Activated CD8-positive, alpha-beta T cell treated with anti-CD3 and anti-CD28 coated beads, Interleukin-2, amount 10 ng/mL, durations not matched to agents 7 days and 5 days (primary cell): ENCODE data around the gene NECAB2. TPM values are rescaled to one million over a fixed set of nuclear protein-coding genes. Genes with fewer than 3 reads are reported as not detected.

Source experiments
- ATAC-seq: fragments of 150-1000 bp; cut with Tn5 transposase; one replicate; pipeline ENCODE4 v1.10.0; 2021; ENCODE audit warnings: moderate library complexity
- CTCF ChIA-PET: fragments of 350-600 bp; sonication (Branson Sonifier 250); formaldehyde crosslinking; loops from one replicate; lab custom pipeline; 2021; ENCODE audit warnings: antibody characterized with exemption; lab: Charles Lee
- POLR2A ChIA-PET: fragments of 350-600 bp; sonication (Branson Sonifier 250); formaldehyde crosslinking; loops from one replicate; lab custom pipeline; 2021; ENCODE audit warnings: antibody characterized with exemption; lab: Charles Lee
- DNase-seq: peaks from one replicate; pipeline ENCODE4 v3.0.0-alpha.2; 2020
- H3K27ac Mint-ChIP-seq: one replicate; pipeline ENCODE4 v1.8.0; 2021; ENCODE audit warnings: mild to moderate bottlenecking, mixed read lengths
- H3K27me3 Mint-ChIP-seq: one replicate; pipeline ENCODE4 v1.8.0; 2021; ENCODE audit warnings: low read depth, mixed read lengths
- H3K36me3 Mint-ChIP-seq: one replicate; pipeline ENCODE4 v1.8.0; 2021; ENCODE audit warnings: low read depth, mixed read lengths
- H3K4me1 Mint-ChIP-seq: one replicate; pipeline ENCODE4 v1.8.0; 2021; ENCODE audit warnings: low read depth, mixed read lengths
- H3K4me3 Mint-ChIP-seq: one replicate; pipeline ENCODE4 v1.8.0; 2021; ENCODE audit warnings: mild to moderate bottlenecking, mixed read lengths
- H3K9me3 Mint-ChIP-seq: one replicate; pipeline ENCODE4 v1.8.0; 2022; ENCODE audit warnings: mixed read lengths; ENCODE audit not compliant: insufficient read depth
- total RNA-seq, 2 experiments: library from RNA; stranded (reverse); gene quantifications; one replicate each; pipeline ENCODE4 v1.2.3, GENCODE V29; 2021

NECAB2 gene
- total RNA-seq, 2 experiments from 2014 or later, result not detected

DNA sequence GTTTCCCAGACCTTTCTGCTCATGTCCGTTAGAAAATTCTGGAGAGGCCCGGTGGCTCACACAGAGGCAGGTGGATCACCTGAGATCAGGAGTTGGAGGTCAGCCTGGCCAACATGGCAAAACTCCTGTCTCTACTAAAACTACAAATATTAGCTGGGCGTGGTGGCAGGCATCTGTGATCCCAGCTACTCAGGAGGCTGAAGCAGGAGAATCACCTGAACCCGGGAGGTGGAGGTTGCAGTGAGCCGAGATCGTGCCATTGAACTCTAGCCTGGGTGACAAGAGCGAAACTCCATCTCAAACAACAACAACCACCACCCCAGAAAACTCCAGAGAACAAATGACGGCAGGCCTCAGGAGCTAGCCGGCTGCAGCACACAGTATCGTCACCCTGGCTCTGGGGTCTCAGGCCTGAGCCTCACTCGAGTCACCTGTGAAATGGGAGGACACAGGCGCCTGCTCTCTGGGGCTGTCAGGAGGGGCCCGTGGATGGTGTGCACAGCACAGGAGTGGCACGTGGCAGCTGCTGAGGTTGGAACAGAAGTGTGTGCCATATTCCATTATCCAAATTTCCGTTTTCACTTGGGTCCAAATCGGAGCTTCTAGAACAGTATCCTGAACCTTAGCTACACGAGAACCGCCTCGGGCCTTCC is 77.9 kb downstream of the NECAB2 start:
- Mint-ChIP-seq H3K36me3 (no peaks in the 10 kb centered on the region), H3K27me3 (peaks cover 14% of the 10 kb centered on the region), H3K9me3 (no peaks in the 10 kb centered on the region), H3K4me3 (no peak overlapping the region), H3K4me1 (no peaks in the 10 kb centered on the region), H3K27ac (no peak overlapping the region)
- no peak for ATAC-seq
- CTCF ChIA-PET, result no interaction called here
- DNase-seq, result no peak
- POLR2A ChIA-PET, result no interaction called here

DNA sequence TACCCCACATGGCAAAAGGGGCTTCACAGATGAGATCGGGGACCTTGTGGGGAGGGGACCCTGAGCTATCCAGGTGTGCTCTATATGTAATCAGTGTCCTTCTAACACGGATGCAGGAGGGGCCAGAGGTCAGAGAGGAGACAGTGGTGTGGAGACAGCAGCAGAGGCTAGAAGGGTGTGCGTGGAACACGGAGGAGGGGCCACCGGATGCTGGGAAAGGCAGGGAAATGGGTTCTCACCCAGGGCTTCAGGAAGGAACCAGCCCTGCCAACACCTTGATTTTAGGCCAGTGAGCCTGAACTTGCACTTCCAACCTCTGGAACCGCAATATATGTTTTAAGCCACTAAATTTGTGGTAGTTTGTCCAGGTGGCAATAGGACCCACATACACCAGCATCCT is 79.2 kb downstream of the NECAB2 start:
- Mint-ChIP-seq H3K27ac (no peak overlapping the region), H3K9me3 (no peaks in the 10 kb centered on the region), H3K4me1 (no peaks in the 10 kb centered on the region), H3K36me3 (peaks cover under 1% of the 10 kb centered on the region), H3K27me3 (peaks cover 14% of the 10 kb centered on the region), H3K4me3 (no peak overlapping the region)
- DNase-seq, result no peak
- ChIA-PET CTCF (no interaction called here), POLR2A (no interaction called here)
- ATAC-seq, result no peak

- DNase-seq (no peak), ATAC-seq (no peak)
- ChIA-PET POLR2A (no interaction called here), CTCF (no interaction called here)
- no peak overlapping the region for H3K27ac Mint-ChIP-seq
- no peak overlapping the region for H3K4me3 Mint-ChIP-seq
- H3K36me3 Mint-ChIP-seq, result peaks cover 4% of the 10 kb centered on the region
- H3K27me3 Mint-ChIP-seq, result peaks cover 11% of the 10 kb centered on the region
- H3K9me3 Mint-ChIP-seq, result no peaks in the 10 kb centered on the region
- no peaks in the 10 kb centered on the region for H3K4me1 Mint-ChIP-seq
Observed at GRCh38 chr16:84047626-84048025, 79.6 kb downstream of the NECAB2 start.

GRCh38 chr16:84048270-84048669 is 80.2 kb downstream of the NECAB2 start:
- CTCF ChIA-PET, result no interaction called here
- Mint-ChIP-seq H3K27me3 (peaks cover 11% of the 10 kb centered on the region), H3K4me3 (no peak overlapping the region), H3K27ac (no peak overlapping the region), H3K36me3 (peaks cover 11% of the 10 kb centered on the region), H3K9me3 (no peaks in the 10 kb centered on the region), H3K4me1 (no peaks in the 10 kb centered on the region)
- DNase-seq, result no peak
- POLR2A ChIA-PET, result no interaction called here
- ATAC-seq, result no peak

- ChIA-PET POLR2A (no interaction called here), CTCF (no interaction called here)
Observed at GRCh38 chr16:84048871-84049270, 80.8 kb downstream of the NECAB2 start.

GRCh38 chr16:84049403-84050060 is 81.5 kb downstream of the NECAB2 start:
- Mint-ChIP-seq H3K27ac (no peak overlapping the region), H3K4me3 (no peak overlapping the region), H3K9me3 (no peaks in the 10 kb centered on the region), H3K36me3 (peaks cover 19% of the 10 kb centered on the region), H3K4me1 (no peaks in the 10 kb centered on the region), H3K27me3 (no peaks in the 10 kb centered on the region)
- no peak for ATAC-seq
- no peak for DNase-seq
- ChIA-PET CTCF (no interaction called here), POLR2A (no interaction called here)

More at GRCh38 chr16:84048871-84049270, 80.8 kb downstream of the NECAB2 start:
- Mint-ChIP-seq H3K4me1 (no peaks in the 10 kb centered on the region), H3K9me3 (no peaks in the 10 kb centered on the region), H3K27me3 (peaks cover 5% of the 10 kb centered on the region), H3K4me3 (no peak overlapping the region), H3K27ac (no peak overlapping the region), H3K36me3 (peaks cover 16% of the 10 kb centered on the region)
- DNase-seq (no peak), ATAC-seq (no peak)

DNA sequence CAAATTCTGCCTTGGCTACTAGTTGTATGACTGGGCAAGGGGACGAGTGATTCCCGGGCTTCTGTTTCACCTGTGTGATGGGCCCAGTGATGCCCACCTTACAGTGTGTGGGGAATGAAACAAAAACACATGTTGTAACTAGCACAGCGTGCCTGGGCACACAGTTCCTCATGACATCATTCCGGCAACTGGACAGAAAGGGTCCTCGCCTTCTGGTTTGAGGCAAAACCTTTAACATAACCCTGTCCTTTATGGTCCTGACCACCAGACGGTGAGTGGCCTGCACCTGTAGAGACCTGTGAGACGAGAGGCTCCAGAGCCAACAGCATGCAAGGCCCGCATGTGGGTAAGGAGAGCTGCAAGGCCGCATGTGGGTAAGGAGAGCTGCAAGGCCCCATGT is 82.3 kb downstream of the NECAB2 start:
- CTCF ChIA-PET, result no interaction called here
- H3K4me1 Mint-ChIP-seq, result no peaks in the 10 kb centered on the region
- no peak for ATAC-seq
- H3K27me3 Mint-ChIP-seq, result no peaks in the 10 kb centered on the region
- POLR2A ChIA-PET, result no interaction called here
- H3K27ac Mint-ChIP-seq, result no peak overlapping the region
- no peaks in the 10 kb centered on the region for H3K9me3 Mint-ChIP-seq
- H3K4me3 Mint-ChIP-seq, result no peak overlapping the region
- no peak for DNase-seq
- peaks cover 19% of the 10 kb centered on the region for H3K36me3 Mint-ChIP-seq

GRCh38 chr16:84052071-84052622 is 84.1 kb downstream of the NECAB2 start:
- ChIA-PET POLR2A (interaction anchor here (0.6 kb wide), 1 partner anchor 566 kb away, joined by 4 read pairs; no protein-coding TSS in a partner anchor), CTCF (no interaction called here)
- no peak for DNase-seq
- Mint-ChIP-seq H3K4me3 (no peak overlapping the region), H3K27me3 (no peaks in the 10 kb centered on the region), H3K36me3 (peaks cover 26% of the 10 kb centered on the region), H3K9me3 (no peaks in the 10 kb centered on the region), H3K4me1 (no peaks in the 10 kb centered on the region), H3K27ac (no peak overlapping the region)
- ATAC-seq, result no peak

Other genes starting within 250 kb of the NECAB2 start
- 10 to 100 TPM; 64.8 to 72.9 TPM for gene HSBP1, start 160.3 kb upstream of the NECAB2 start, total RNA-seq
- gene MLYCD, start 69.1 kb upstream of the NECAB2 start, total RNA-seq, result 1 to 10 TPM; 4.2 to 4.3 TPM
- under 1 TPM; 0.24 to 0.26 TPM for gene OSGIN1, start 15.0 kb upstream of the NECAB2 start, total RNA-seq
- gene SLC38A8, start 74.6 kb downstream of the NECAB2 start, total RNA-seq, result not detected
- gene MBTPS1, start 148.7 kb downstream of the NECAB2 start, total RNA-seq, result 10 to 100 TPM; 49.3 to 52.7 TPM
- 10 to 100 TPM; 10.4 to 12.3 TPM for gene HSDL1, start 176.9 kb downstream of the NECAB2 start, total RNA-seq
- gene DNAAF1, start 177.1 kb downstream of the NECAB2 start, total RNA-seq, result not detected
- gene TAF1C, start 218.8 kb downstream of the NECAB2 start, total RNA-seq, result 10 to 100 TPM; 53.4 to 62.3 TPM
- under 1 TPM in 1 of 2 experiments, not detected in 1; 0.18 TPM for gene ADAD2, start 222.9 kb downstream of the NECAB2 start, total RNA-seq